ENCODE results near the gene SLC16A14. TPM values are rescaled to one million over a fixed set of nuclear protein-coding genes. Genes with fewer than 3 reads are reported as not detected.

The SLC16A14 gene
- total RNA-seq, 1 donor: under 0.01 TPM

- no peak for TF ChIP-seq CTCF (IDR thresholded peaks at IDR 0.05; ENCODE audit: extremely low read depth, low read depth, low read length)
- H2AFZ ChIP-seq (ENCODE audit: low read length): no peak overlapping the region
- H3K27ac ChIP-seq (ENCODE audit: low read depth, low read length): no peak overlapping the region
- no peak overlapping the region for H3K4me3 ChIP-seq (ENCODE audit: insufficient read depth, low read length)
- no peaks in the 10 kb centered on the region for H3K79me2 ChIP-seq (ENCODE audit: insufficient read depth, low read length)
- DNase-seq (ENCODE audit: insufficient read length, low spot score, missing footprints): no peak
- H3K9me3 ChIP-seq (ENCODE audit: low read depth, low read length): no peaks in the 10 kb centered on the region
- no peaks in the 10 kb centered on the region for H4K20me1 ChIP-seq (ENCODE audit: insufficient read depth, low read length)
- no peak overlapping the region for H3K4me2 ChIP-seq (ENCODE audit: insufficient read depth, low read length)
- H3K36me3 ChIP-seq (ENCODE audit: insufficient read depth, low read length): no peaks in the 10 kb centered on the region
- H3K4me1 ChIP-seq (ENCODE audit: insufficient read depth, low read length): no peaks in the 10 kb centered on the region
- H3K27me3 ChIP-seq (ENCODE audit: insufficient read depth, low read length): peaks cover 4% of the 10 kb centered on the region
Observed at GRCh38 chr2:230076819-230077218, 8.1 kb upstream of the SLC16A14 start.

DNA sequence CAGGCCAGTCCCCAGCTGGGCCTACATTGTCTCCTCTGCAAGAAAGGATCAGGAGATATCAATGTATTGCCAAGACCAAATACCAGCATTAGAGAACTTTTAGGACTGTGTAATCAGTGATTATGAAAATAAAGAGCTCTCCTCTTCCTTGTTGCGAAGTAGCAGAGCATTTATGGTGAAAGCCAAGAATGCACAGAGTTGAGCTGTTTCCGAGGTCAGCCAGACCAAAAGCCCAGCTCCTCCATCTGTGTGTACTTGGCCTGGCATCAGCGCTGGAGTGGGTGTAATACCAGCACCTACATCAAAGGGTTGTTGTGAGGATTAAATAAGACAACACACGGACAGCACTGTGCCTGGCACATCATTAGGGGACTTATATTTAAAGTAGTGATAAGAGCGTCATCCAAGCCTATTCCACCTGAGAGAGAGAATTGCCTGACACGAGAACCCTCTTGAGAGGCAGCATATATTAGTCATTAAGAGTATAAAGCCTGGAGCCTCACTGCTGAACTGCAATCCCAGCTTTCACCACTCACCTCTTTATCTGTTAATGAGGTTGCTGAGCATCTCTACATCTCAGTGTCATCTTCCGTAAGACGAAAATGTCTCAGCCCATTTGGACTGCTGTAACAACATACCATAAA is 7.4 kb upstream of the SLC16A14 start:
- no peak for TF ChIP-seq CTCF (IDR thresholded peaks at IDR 0.05; ENCODE audit: extremely low read depth, low read depth, low read length)
- Histone ChIP-seq H2AFZ (ENCODE audit: low read length) (no peak overlapping the region), H3K4me2 (ENCODE audit: insufficient read depth, low read length) (no peak overlapping the region), H3K4me3 (ENCODE audit: insufficient read depth, low read length) (no peak overlapping the region), H4K20me1 (ENCODE audit: insufficient read depth, low read length) (no peaks in the 10 kb centered on the region), H3K27ac (ENCODE audit: low read depth, low read length) (no peak overlapping the region), H3K9me3 (ENCODE audit: low read depth, low read length) (no peaks in the 10 kb centered on the region), H3K79me2 (ENCODE audit: insufficient read depth, low read length) (no peaks in the 10 kb centered on the region), H3K36me3 (ENCODE audit: insufficient read depth, low read length) (no peaks in the 10 kb centered on the region), H3K27me3 (ENCODE audit: insufficient read depth, low read length) (peaks cover 4% of the 10 kb centered on the region), H3K4me1 (ENCODE audit: insufficient read depth, low read length) (no peaks in the 10 kb centered on the region)
- DNase-seq (ENCODE audit: insufficient read length, low spot score, missing footprints): no peak

- H3K27ac ChIP-seq (ENCODE audit: low read depth, low read length): no peak overlapping the region
- no peak overlapping the region for H2AFZ ChIP-seq (ENCODE audit: low read length)
- no peaks in the 10 kb centered on the region for H3K9me3 ChIP-seq (ENCODE audit: low read depth, low read length)
- H3K27me3 ChIP-seq (ENCODE audit: insufficient read depth, low read length): peaks cover 8% of the 10 kb centered on the region
- no peak for TF ChIP-seq CTCF (IDR thresholded peaks at IDR 0.05; ENCODE audit: extremely low read depth, low read depth, low read length)
- no peak for DNase-seq (ENCODE audit: insufficient read length, low spot score, missing footprints)
- H3K4me3 ChIP-seq (ENCODE audit: insufficient read depth, low read length): no peak overlapping the region
- no peak overlapping the region for H3K4me2 ChIP-seq (ENCODE audit: insufficient read depth, low read length)
- H3K79me2 ChIP-seq (ENCODE audit: insufficient read depth, low read length): no peaks in the 10 kb centered on the region
- H3K4me1 ChIP-seq (ENCODE audit: insufficient read depth, low read length): peaks cover 7% of the 10 kb centered on the region
- H4K20me1 ChIP-seq (ENCODE audit: insufficient read depth, low read length): no peaks in the 10 kb centered on the region
- H3K36me3 ChIP-seq (ENCODE audit: insufficient read depth, low read length): no peaks in the 10 kb centered on the region
Observed at GRCh38 chr2:230071421-230071820, 2.7 kb upstream of the SLC16A14 start.

DNA sequence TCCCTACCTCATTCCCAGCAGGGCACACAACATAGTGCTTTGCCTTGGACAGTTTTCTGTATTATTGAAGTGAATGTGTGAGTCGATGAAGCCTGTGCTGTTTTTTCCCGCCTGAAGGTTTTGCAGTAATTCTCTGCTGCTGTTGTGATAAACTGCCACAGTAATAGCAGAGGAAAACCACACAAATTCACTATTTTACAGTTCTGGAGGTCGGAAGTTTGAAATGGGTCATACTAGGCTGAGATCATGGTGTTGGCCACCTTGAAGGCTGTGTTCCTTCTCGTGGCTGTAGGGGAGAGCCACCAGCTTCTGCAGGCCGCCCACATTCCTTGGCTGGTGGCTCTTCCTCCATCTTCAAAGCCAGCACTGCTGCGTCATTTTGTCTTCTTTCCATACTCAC is 678 bp upstream of the SLC16A14 start:
- Histone ChIP-seq H3K79me2 (ENCODE audit: insufficient read depth, low read length) (no peaks in the 10 kb centered on the region), H3K4me1 (ENCODE audit: insufficient read depth, low read length) (peaks cover 7% of the 10 kb centered on the region), H4K20me1 (ENCODE audit: insufficient read depth, low read length) (no peaks in the 10 kb centered on the region), H3K9me3 (ENCODE audit: low read depth, low read length) (no peaks in the 10 kb centered on the region), H3K4me2 (ENCODE audit: insufficient read depth, low read length) (no peak overlapping the region), H2AFZ (ENCODE audit: low read length) (no peak overlapping the region), H3K4me3 (ENCODE audit: insufficient read depth, low read length) (no peak overlapping the region), H3K27me3 (ENCODE audit: insufficient read depth, low read length) (peaks cover 8% of the 10 kb centered on the region), H3K27ac (ENCODE audit: low read depth, low read length) (no peak overlapping the region), H3K36me3 (ENCODE audit: insufficient read depth, low read length) (no peaks in the 10 kb centered on the region)
- TF ChIP-seq CTCF (IDR thresholded peaks at IDR 0.05; ENCODE audit: extremely low read depth, low read depth, low read length): no peak
- no peak for DNase-seq (ENCODE audit: insufficient read length, low spot score, missing footprints)

Measured in osteoblast (primary cell).